RKO (cell line): ENCODE data around the gene MICU1.
A peak's percentile ranks its signal among the peaks of the same experiment; 100 is the strongest.
"Not testable (repeated sequence)": the region's sequence is repeated elsewhere in the genome, so short reads cannot be mapped to it uniquely, and the experiment has no call there.

Experiments used
- DNase-seq: peaks from one replicate; pipeline ENCODE4 v3.0.0-alpha.2; 2016; ENCODE audit warnings: low spot score

The MICU1 gene

DNA sequence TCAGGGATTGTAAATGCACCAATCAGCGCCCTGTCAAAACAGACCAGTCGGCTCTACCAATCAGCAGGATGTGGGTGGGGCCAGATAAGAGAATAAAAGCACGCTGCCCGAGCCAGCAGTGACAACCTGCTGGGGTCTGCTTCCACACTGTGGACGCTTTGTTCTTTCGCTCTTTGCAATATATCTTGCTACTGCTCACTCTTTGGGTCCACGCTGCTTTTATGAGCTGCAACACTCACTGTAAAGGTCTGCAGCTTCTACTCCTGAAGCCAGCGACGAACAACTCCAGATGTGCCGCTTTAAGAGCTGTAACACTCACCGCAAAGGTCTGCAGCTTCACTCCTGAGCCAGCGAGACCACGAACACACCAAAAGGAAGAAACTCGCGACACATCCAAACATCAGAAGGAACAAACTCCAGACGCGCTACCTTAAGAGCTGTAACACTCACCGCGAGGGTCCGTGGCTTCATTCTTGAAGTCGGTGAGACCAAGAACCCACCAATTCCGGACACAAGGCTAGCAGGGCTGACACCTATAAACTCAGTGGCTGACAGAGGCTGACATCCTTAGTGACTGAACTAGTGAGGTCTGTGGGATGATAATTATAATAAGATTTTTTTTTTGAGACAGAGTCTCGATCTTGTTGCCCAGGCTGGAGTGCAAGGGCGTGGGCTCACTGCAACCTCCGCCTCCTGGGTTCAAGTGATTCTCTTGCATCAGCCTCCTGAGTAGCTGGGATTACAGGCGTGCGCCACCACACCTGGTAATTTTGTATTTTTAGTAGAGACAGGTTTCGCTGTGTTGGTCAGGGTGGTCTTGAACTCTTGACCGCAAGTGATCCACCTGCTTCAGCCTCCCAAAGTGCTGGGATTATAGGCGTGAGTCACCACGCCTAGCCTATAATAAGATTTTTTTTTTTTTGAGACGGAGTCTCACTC is 298.9 kb downstream of the MICU1 start:
- not testable (repeated sequence) for DNase-seq

- DNase-seq, result not testable (repeated sequence)
Observed at GRCh38 chr10:72325243-72326175, 300.4 kb downstream of the MICU1 start.

DNA sequence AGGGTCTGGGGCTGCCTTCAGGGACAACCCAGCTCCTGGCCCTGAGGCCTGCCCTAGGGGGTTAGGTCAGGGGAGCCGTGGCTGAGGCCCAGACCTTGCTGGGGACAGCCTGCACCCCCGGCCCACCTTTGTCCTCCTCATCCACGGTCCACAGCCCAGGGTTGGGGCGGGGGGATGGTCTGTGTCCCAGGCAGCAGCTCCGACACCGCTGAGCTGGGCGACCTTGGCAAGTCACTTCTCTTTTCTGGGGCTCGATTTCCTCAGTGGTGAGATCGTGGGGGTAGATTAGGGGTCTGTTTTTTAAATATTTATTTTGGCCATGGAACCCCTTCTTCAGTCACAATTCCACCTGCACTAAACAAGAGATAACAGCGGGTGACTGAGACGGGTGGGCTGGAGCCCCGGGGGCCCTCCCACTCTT is 302.1 kb downstream of the MICU1 start:
- no peak for DNase-seq

DNA sequence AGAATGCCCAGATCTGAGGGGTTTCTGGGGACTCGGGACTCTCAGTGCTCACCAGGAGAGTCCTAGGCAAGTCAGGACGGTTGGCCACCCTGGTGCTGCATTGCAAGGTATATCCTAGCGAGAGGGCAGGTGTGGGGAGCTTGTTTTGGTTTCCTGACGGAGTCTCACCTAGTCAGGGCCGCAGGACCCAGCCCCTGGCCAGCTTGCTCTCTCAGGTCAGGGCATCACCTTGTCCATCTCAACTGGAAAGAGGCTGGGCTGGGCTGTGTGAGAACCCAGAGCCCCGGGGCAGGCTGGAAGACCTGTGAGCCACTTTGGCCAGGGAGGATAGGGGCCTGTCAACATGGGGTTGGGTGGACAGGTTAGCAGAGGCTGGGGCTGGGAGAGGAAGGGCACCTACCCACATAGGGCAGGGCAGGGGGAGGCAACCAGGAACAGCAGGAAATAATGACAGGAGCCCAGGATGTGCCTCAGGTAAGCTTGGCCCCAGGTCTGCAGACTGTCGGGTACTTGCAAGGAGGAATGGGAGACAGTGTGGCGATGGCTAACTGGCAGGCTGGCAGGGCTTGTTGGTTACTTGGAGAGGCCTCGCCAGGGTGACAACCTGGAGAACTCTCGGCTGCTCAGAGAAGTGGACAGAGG is 302.6 kb downstream of the MICU1 start:
- no peak for DNase-seq

GRCh38 chr10:72322280-72323058 is 303.4 kb downstream of the MICU1 start:
- no peak for DNase-seq

DNA sequence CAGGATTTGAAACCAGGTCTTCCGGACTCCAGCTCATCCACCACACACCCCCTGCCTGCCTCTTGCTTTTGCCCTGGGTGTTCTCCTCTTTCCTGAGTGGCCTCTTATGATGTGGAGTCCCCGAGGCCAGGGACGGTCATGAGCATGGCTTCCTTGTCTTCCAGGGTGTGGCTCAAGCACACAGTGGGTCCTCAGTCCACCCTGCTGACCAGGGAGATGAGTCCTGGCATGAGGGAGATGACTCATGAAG is 303.9 kb downstream of the MICU1 start:
- no peak for DNase-seq

DNA sequence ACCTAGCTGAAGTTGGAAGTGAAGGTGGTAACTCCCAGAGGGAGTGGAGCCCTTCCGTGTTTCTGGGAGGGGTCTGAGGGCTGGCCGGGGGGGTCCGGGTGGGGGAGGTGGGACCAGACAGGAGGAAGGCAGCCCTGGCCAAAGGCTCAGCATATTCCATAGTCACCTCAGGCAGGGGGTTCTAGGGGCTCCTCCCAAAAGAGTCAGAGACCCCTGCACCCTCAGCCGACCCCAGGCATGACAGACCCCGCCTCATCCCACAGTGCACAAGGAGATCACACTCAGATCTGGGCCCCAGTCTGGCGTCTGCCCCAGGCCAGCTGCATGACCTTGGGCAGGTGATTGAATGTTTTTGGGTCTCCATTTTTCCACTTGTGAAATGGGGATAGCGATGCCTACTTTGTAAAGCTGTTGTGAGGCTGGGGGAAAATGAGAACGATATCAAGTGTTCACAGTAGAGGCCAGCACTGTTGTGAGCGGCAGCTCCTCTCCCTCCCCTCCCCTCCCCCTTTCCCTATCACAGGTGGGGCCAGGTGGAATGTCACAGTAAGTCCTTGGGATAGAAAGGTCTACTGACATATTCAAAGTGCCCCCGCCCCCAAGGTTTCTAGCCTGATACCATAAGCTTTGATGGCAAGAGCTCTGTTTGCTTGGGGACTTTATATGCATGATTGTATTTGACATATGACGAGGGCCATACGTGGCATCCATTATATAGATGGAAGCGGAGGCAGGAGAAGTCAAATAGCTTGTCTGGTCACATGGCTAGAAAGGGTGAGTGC is 304.4 kb downstream of the MICU1 start:
- no peak for DNase-seq

- peak; percentile 99 for DNase-seq
Observed at GRCh38 chr10:72320676-72321247, 305.1 kb downstream of the MICU1 start.

DNA sequence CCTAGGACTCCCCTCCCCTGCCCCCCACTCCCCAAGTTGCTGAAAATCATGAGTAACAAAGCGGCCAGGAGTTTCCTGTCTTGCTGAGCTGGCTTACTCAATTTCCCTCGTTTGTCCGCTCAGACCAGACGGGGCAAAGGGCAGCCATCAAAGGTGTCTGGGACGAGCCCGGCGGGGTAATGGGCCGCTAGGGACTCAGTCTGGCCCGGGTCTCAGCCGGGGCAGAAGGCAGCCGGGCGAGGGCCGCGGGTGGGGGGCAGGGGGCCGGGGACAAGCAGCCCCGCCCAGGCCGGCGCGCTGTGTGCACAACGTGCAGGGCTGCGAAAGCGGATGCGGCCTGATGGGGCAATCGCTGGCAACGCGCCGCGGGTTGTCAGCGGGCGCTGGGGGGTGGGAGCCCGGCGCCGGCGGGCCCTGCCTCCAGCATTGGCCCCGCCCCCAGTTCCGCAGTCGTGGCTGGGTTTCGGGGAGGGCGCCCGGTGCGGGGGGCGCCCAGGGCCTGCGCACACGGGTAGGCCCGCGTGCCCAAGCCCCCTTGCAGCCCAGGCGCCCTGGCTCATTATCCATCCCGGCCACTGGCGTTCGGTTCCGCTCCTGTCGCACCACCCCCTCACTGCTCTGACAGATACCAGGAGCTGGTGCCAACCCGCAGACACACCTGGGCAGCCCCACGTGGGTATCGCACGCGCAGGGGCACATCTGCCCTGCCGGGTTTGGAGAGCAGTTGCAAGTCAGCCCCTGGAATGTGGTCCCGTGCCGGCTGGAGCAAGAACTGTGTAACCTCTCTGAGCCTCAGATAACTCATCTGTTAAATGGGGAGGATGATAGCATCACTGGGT is 306.2 kb downstream of the MICU1 start:
- DNase-seq, result peak; percentile 89

DNA sequence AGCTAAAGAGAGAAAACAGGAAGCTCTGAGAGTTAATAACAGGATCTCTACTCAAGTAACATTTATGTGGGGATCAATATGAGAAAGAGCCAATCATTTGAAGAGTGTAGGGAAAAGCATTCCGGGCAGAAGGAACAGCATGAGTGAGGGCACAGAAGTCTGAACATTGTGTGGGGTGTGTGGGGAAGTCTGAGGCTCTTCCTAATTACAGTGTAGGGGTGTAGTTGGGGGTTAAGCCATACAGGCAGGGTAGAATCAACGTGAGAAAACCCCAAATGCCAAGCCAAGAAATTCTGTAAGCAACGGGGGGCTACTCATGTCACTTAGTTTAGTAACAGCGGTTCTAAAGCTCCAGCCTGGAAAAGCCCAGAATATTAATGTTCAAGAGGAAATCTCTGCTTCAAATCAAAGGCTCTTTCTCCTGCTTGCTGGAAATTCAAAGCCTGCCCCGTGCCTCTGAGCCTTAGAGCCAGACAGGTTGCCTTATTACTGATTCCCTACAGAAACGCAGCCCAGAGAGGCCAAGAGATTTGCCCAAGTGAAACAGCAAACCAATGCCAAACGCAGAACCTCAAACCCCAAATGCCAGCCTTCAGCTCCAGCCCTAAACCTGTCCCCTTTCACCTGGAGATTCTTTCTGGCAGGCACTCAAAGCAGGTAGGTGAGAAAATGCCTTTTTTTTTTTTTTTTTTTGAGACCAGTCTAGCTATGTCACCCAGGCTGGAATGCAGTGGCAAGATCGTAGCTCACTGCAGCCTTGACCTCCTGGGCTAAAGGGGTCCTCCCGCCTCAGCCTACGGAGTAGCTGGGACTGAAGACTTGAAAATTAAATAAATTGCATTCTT is 307.2 kb downstream of the MICU1 start:
- DNase-seq, result no peak
